Heart left ventricle (tissue), 13 donors: ENCODE data around the gene NRDE2.

Source experiments
- CTCF ChIP-seq, 12 donors: fragments of 200-600 bp; sonication (generic) in 4 of 12; IDR thresholded peaks; one replicate each; pipeline versions ENCODE4 v1.5.0 to v1.8.0; 2018 to 2022; ENCODE audit warnings: antibody characterized with exemption in 12 of 12, mild to moderate bottlenecking in 5 of 12
- POLR2A ChIP-seq, 2 donors: fragments of 450-650 bp; IDR thresholded peaks; one replicate each; pipeline ENCODE4 v1.6.1; 2017; ENCODE audit warnings: antibody characterized with exemption in 2 of 2, mild to moderate bottlenecking in 2 of 2, moderate library complexity in 2 of 2
- donor health status: ischemic (EF 13 %, LVEDD 7.1; RV severe dilation, severe dysfunction).
- donor health status: DM: no; HTN: yes; CAD: no.
- donor health status: DM: no; HTN: no; CAD: no.
- donor health status: ischemic (EF 25% LVEDD 6.9; RV normal size, moderate dysfunction).
- donor health status: ischemic (EF 25% LVEDD 5.7; RV mildly dilated, moderate dysfunction).
- donor health status: ischemic (EF 35%, LVEDD 5.7; RV mildly dilated, moderate dysfunction).
- donor health status: nonischemic (EF 11% LVEDD 7.7; RV severe dilation, severe dysfunction).
- donor health status: DM: yes; HTN: yes; CAD: no.
- donor health status: PGD.
- donor health status: ischemic (EF 29% LVEDD 5.4; RV normal size, mild dysfunction).
- donor health status: nonischemic (EF 23%, LVEDD 6.1; RV moderate dilation, normal function).

- TF ChIP-seq CTCF (IDR thresholded peaks at IDR 0.05) (no peak), POLR2A (IDR thresholded peaks at IDR 0.05) (no peak)
Observed at GRCh38 chr14:90342327-90342726, 10.6 kb upstream of the NRDE2 start.
